ENCODE results near the gene PRR3.

GRCh38 chr6:30547454-30547853 lies 9.6 kb upstream of the PRR3 start:
- no peak for TF ChIP-seq EZH2phosphoT487 (IDR thresholded peaks at IDR 0.05; ENCODE audit: borderline replicate concordance, low read length)
- TF ChIP-seq, protein P1, sequence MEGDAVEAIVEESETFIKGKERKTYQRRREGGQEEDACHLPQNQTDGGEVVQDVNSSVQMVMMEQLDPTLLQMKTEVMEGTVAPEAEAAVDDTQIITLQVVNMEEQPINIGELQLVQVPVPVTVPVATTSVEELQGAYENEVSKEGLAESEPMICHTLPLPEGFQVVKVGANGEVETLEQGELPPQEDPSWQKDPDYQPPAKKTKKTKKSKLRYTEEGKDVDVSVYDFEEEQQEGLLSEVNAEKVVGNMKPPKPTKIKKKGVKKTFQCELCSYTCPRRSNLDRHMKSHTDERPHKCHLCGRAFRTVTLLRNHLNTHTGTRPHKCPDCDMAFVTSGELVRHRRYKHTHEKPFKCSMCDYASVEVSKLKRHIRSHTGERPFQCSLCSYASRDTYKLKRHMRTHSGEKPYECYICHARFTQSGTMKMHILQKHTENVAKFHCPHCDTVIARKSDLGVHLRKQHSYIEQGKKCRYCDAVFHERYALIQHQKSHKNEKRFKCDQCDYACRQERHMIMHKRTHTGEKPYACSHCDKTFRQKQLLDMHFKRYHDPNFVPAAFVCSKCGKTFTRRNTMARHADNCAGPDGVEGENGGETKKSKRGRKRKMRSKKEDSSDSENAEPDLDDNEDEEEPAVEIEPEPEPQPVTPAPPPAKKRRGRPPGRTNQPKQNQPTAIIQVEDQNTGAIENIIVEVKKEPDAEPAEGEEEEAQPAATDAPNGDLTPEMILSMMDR (IDR thresholded peaks at IDR 0.05; ENCODE audit: low read depth, low read length, poor library complexity, severe bottlenecking) = no peak
